NT2/D1 (cell line): Measurements from ENCODE around the gene SYT4.

ENCODE experiments used
- SUZ12 ChIP-seq: IDR thresholded peaks from 2 replicates; pipeline ENCODE4 v1.6.1; 2011; ENCODE audit not compliant: insufficient read length, insufficient read depth; ENCODE audit errors: extremely low read depth
- YY1 ChIP-seq: IDR thresholded peaks from 2 replicates; pipeline ENCODE4 v1.6.1; 2011; ENCODE audit not compliant: insufficient read length, insufficient read depth
- ZNF274 ChIP-seq: IDR thresholded peaks from 2 replicates; pipeline ENCODE4 v1.6.1; 2011; ENCODE audit warnings: mild to moderate bottlenecking, low read depth, low read length

DNA sequence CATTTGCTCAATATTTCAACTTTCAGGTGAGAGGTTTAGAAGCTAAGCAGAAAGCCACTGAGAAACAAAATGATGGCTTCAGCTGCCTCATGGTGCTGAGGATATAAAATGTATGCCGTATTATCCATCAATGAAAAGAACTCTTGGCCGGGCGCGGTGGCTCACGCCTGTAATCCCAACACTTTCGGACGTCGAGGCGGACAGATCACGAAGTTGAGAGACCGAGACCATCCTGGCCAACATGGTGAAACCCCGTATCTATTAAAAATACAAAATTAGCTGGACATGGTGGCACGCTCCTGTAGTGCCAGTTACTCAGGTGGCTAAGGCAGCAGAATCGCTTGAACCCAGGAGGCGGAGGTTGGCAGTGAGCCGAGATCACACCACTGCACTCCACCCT lies 6.0 kb upstream of the SYT4 start:
- TF ChIP-seq YY1 (no peak), ZNF274 (no peak), SUZ12 (no peak)
